ENCODE measurements around the gene ZNF717.

The ZNF717 gene

GRCh38 chr3:75737831-75738493 lies 47.4 kb downstream of the ZNF717 start:
- H3K27ac ChIP-seq (ENCODE audit: low read depth, low read length, severe bottlenecking): no peak overlapping the region
- H3K36me3 ChIP-seq (ENCODE audit: control insufficient read depth, insufficient read depth, low read length): peaks cover 4% of the 10 kb centered on the region
- H3K4me1 ChIP-seq (ENCODE audit: control insufficient read depth, insufficient read depth, low read length, poor library complexity, severe bottlenecking): no peaks in the 10 kb centered on the region
- peaks cover 73% of the 10 kb centered on the region for H3K9me3 ChIP-seq (ENCODE audit: control insufficient read depth, low read length)
- H3K4me3 ChIP-seq (ENCODE audit: extremely low read depth, insufficient read depth, low read length, poor library complexity, severe bottlenecking): no peak overlapping the region
- WGBS, 2 experiments (ENCODE audit: insufficient coverage in 2 of 2): 89 to 97% methylated on average over 3 to 4 of the region's 7 CpGs

- WGBS, 2 experiments (ENCODE audit: insufficient coverage in 2 of 2): 100% methylated on average over 1 of the region's 2 CpGs; no CpG with 5 or more reads in 1 of the 2 experiments
- Histone ChIP-seq H3K4me1 (ENCODE audit: control insufficient read depth, insufficient read depth, low read length, poor library complexity, severe bottlenecking) (no peaks in the 10 kb centered on the region), H3K4me3 (ENCODE audit: extremely low read depth, insufficient read depth, low read length, poor library complexity, severe bottlenecking) (no peak overlapping the region), H3K9me3 (ENCODE audit: control insufficient read depth, low read length) (peaks cover 48% of the 10 kb centered on the region), H3K27ac (ENCODE audit: low read depth, low read length, severe bottlenecking) (no peak overlapping the region), H3K36me3 (ENCODE audit: control insufficient read depth, insufficient read depth, low read length) (no peaks in the 10 kb centered on the region)
Observed at GRCh38 chr3:75727985-75728384, 57.4 kb downstream of the ZNF717 start.

- Histone ChIP-seq H3K4me1 (ENCODE audit: control insufficient read depth, insufficient read depth, low read length, poor library complexity, severe bottlenecking) (no peaks in the 10 kb centered on the region), H3K9me3 (ENCODE audit: control insufficient read depth, low read length) (peaks cover 6% of the 10 kb centered on the region), H3K36me3 (ENCODE audit: control insufficient read depth, insufficient read depth, low read length) (no peaks in the 10 kb centered on the region), H3K4me3 (ENCODE audit: extremely low read depth, insufficient read depth, low read length, poor library complexity, severe bottlenecking) (no peak overlapping the region), H3K27ac (ENCODE audit: low read depth, low read length, severe bottlenecking) (no peak overlapping the region)
- 38 to 67% methylated on average over 1 of the region's 2 CpGs for WGBS, 2 experiments (ENCODE audit: insufficient coverage in 2 of 2)
Observed at GRCh38 chr3:75692061-75692460, 93.3 kb downstream of the ZNF717 start.

- Histone ChIP-seq H3K4me1 (ENCODE audit: control insufficient read depth, insufficient read depth, low read length, poor library complexity, severe bottlenecking) (no peaks in the 10 kb centered on the region), H3K4me3 (ENCODE audit: extremely low read depth, insufficient read depth, low read length, poor library complexity, severe bottlenecking) (no peak overlapping the region), H3K9me3 (ENCODE audit: control insufficient read depth, low read length) (peaks cover under 1% of the 10 kb centered on the region), H3K27ac (ENCODE audit: low read depth, low read length, severe bottlenecking) (no peak overlapping the region), H3K36me3 (ENCODE audit: control insufficient read depth, insufficient read depth, low read length) (no peaks in the 10 kb centered on the region)
- WGBS, 2 experiments (ENCODE audit: insufficient coverage in 2 of 2): 83 to 95% methylated on average over 4 to 9 of the region's 9 CpGs
Observed at GRCh38 chr3:75687323-75687722, 98.0 kb downstream of the ZNF717 start.

All from mesodermal cell (in vitro differentiated cells).